SK-N-SH (cell line): ENCODE results near the gene NAALADL2. TPM values are rescaled to one million over a fixed set of nuclear protein-coding genes. Genes with fewer than 3 reads are reported as not detected.
"Not testable (repeated sequence)": the region's sequence is repeated elsewhere in the genome, so short reads cannot be mapped to it uniquely, and the experiment has no call there.

ENCODE experiments used
- CTCF ChIA-PET: fragments of 300-600, 350-600 bp; formaldehyde crosslinking; extraction: SDS; loops from one replicate; lab custom pipeline; 2021; lab: Yijun Ruan, JAX
- POLR2A ChIA-PET: fragments of 350-600 bp; sonication (Branson Sonifier 250); formaldehyde crosslinking; extraction: SDS; loops from one replicate; lab custom pipeline; 2020; ENCODE audit warnings: antibody characterized with exemption, inconsistent platforms; lab: Yijun Ruan, JAX
- DNase-seq: peaks from one replicate; pipeline ENCODE4 v3.0.0; 2012
- H2AFZ ChIP-seq: fragments of 200-600 bp; sonication (generic); 2 replicates; pipeline ENCODE4 v1.8.1; 2016; ENCODE audit warnings: antibody characterized with exemption, mild to moderate bottlenecking, low read depth
- H3F3A ChIP-seq: fragments of 200-600 bp; sonication (generic); replicated peaks from 2 replicates; pipeline ENCODE3; 2016; ENCODE audit warnings: antibody characterized with exemption, mild to moderate bottlenecking; ENCODE audit not compliant: insufficient read depth
- H3K27ac ChIP-seq, 2 experiments: fragments of 200-500 bp in 1 of 2; fragments of 200-600 bp in 1 of 2; sonication (Bioruptor generic) in 1 of 2; sonication (generic), shearing (Covaris generic) in 1 of 2; 2 replicates each; pipeline versions ENCODE4 v1.5.1 to v1.6.1; 2014 to 2016; ENCODE audit warnings: low read depth in 2 of 2, inconsistent platforms in 1 of 2, low read length in 1 of 2, mild to moderate bottlenecking in 1 of 2, mixed read lengths in 1 of 2
- H3K27me3 ChIP-seq: fragments of 200-600 bp; sonication (generic), shearing (Covaris generic); 2 replicates; pipeline ENCODE4 v1.6.1; 2016; ENCODE audit warnings: mixed run types; ENCODE audit not compliant: insufficient read depth
- H3K36me3 ChIP-seq, 2 experiments: fragments of 200-500 bp in 1 of 2; fragments of 200-600 bp in 1 of 2; sonication (Bioruptor generic) in 1 of 2; sonication (generic) in 1 of 2; replicated peaks in 1 of 2; 2 replicates each; pipeline versions ENCODE3 to v1.5.1; 2014 to 2016; ENCODE audit warnings: low read length in 1 of 2, mild to moderate bottlenecking in 1 of 2; ENCODE audit not compliant: insufficient read depth in 2 of 2, control insufficient read depth in 1 of 2
- H3K4me1 ChIP-seq, 2 experiments: fragments of 200-500 bp in 1 of 2; fragments of 200-600 bp in 1 of 2; sonication (Bioruptor generic) in 1 of 2; sonication (generic), shearing (Covaris generic) in 1 of 2; 2 replicates each; pipeline versions ENCODE4 v1.5.1 to v1.6.1; 2014 to 2016; ENCODE audit warnings: low read depth in 1 of 2, low read length in 1 of 2, mixed run types in 1 of 2; ENCODE audit not compliant: insufficient read depth in 2 of 2, control insufficient read depth in 1 of 2
- H3K4me2 ChIP-seq: fragments of 200-600 bp; sonication (generic), shearing (Covaris generic); 2 replicates; pipeline ENCODE4 v1.6.1; 2017; ENCODE audit warnings: mixed run types
- H3K4me3 ChIP-seq, 2 experiments: fragments of 200-500 bp in 1 of 2; fragments of 200-600 bp in 1 of 2; sonication (Bioruptor generic) in 1 of 2; sonication (generic), shearing (Covaris generic) in 1 of 2; 2 replicates each; pipeline versions ENCODE4 v1.5.1 to v1.8.1; 2014 to 2016; ENCODE audit warnings: low read depth in 2 of 2, inconsistent platforms in 1 of 2, low read length in 1 of 2, mild to moderate bottlenecking in 1 of 2, mixed read lengths in 1 of 2, moderate library complexity in 1 of 2
- H3K79me2 ChIP-seq: fragments of 200-600 bp; sonication (generic); 2 replicates; pipeline ENCODE4 v1.8.1; 2017; ENCODE audit warnings: mild to moderate bottlenecking; ENCODE audit not compliant: insufficient read depth
- H3K9ac ChIP-seq: fragments of 200-600 bp; sonication (generic); 2 replicates; pipeline ENCODE4 v1.6.1; 2017; ENCODE audit warnings: mixed run types
- H3K9me2 ChIP-seq: fragments of 200-600 bp; sonication (generic); 2 replicates; pipeline ENCODE4 v1.6.1; 2017; ENCODE audit warnings: mixed run types
- H3K9me3 ChIP-seq: fragments of 200-600 bp; sonication (generic); 2 replicates; pipeline ENCODE4 v1.6.1; 2017; ENCODE audit warnings: mixed run types, mild to moderate bottlenecking, moderate library complexity
- H4K20me1 ChIP-seq: fragments of 200-600 bp; sonication (generic); 2 replicates; pipeline ENCODE4 v1.6.1; 2017; ENCODE audit warnings: mild to moderate bottlenecking, mixed run types; ENCODE audit not compliant: insufficient read depth
- EZH2phosphoT487 ChIP-seq: fragments of 200-600 bp; sonication (generic); IDR thresholded peaks from 2 replicates; pipeline ENCODE4 v1.6.1; 2017; ENCODE audit warnings: low read depth, mixed run types, mild to moderate bottlenecking, antibody characterized with exemption, moderate library complexity, borderline replicate concordance
- GABPA ChIP-seq: IDR thresholded peaks from 2 replicates; pipeline ENCODE4 v1.4.0; 2012; ENCODE audit warnings: low read depth, mild to moderate bottlenecking
- MEF2A ChIP-seq: IDR thresholded peaks from 2 replicates; pipeline ENCODE4 v1.4.0; 2012; ENCODE audit warnings: low read depth, borderline replicate concordance
- NRF1 ChIP-seq: IDR thresholded peaks from 2 replicates; pipeline ENCODE4 v1.6.1; 2012; ENCODE audit warnings: low read depth, mild to moderate bottlenecking, low read length
- RCOR1 ChIP-seq: fragments of 150-350 bp; IDR thresholded peaks from 2 replicates; pipeline ENCODE4 v1.6.1; 2017; ENCODE audit warnings: antibody characterized with exemption, low read length
- RXRA ChIP-seq: IDR thresholded peaks from 2 replicates; pipeline ENCODE4 v1.4.0; 2012; ENCODE audit warnings: low read depth, mild to moderate bottlenecking, borderline replicate concordance
- SIN3A ChIP-seq: IDR thresholded peaks from 2 replicates; pipeline ENCODE4 v1.6.1; 2012; ENCODE audit warnings: low read depth, mild to moderate bottlenecking, low read length, moderate library complexity, borderline replicate concordance
- TAF1 ChIP-seq: IDR thresholded peaks from 2 replicates; pipeline ENCODE4 v1.6.1; 2012; ENCODE audit warnings: low read depth, mild to moderate bottlenecking, low read length, moderate library complexity, borderline replicate concordance
- WGBS: methylation state at CpG from one replicate; pipeline ENCODE4 v1.1.6; 2017; ENCODE audit warnings: low lambda C conversion rate; 5-methylcytosine and 5-hydroxymethylcytosine counted together
- polyA plus RNA-seq, 3 experiments: library from polyadenylated mRNA; depleted of rRNA; stranded (reverse); fragments of >200 nt; gene quantifications; 2 replicates each; pipeline ENCODE4 v1.2.3, GENCODE V29; 2012
- TF ChIP-seq, protein P1 (sequence below): fragments of 150-350 bp; IDR thresholded peaks from 2 replicates; pipeline ENCODE4 v1.6.1; 2016; ENCODE audit warnings: mild to moderate bottlenecking, low read depth, low read length
- TF ChIP-seq, protein P2 (sequence below): fragments of 200-600 bp; sonication (generic); IDR thresholded peaks from 2 replicates; pipeline ENCODE4 v1.6.1; 2017; ENCODE audit warnings: antibody characterized with exemption, mild to moderate bottlenecking, moderate library complexity

NAALADL2 gene
- polyA plus RNA-seq, 1 of the 3 experiments (the other 2 are of a cell fraction): 1.2 TPM

DNA sequence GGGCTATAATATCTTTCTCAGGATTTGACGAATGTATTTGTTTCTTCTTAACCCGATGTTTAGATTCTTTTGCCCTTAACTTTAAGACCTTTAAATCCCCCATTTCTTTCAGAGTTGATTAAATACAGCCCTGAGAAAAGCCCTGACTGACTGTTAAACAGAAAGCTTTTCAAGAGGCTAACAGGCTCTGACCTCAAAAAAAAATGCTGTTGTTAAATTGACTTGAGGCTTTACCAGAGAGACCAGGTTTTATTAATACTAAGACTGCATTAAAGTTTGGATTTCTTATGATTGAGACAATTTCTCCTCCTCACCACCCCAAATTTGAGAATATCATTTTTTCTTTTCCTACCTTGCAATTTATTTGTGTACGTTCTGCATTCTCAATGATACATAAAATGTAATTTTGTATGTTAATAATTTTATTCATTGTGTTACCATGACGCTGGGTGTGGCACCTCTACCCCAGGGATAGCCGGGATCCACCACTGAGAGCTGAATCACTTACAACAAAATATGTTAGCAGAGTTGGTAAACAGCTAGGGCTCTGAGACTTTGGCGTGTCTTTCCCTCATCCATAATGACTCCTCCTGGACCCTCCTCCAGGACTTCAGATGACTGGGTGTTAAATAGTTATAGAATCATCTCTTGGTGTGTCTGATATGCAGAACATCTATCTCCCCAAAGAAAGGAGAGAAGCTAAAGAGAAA lies 753.5 kb downstream of the NAALADL2 start (continued):
- TF ChIP-seq, protein P1, sequence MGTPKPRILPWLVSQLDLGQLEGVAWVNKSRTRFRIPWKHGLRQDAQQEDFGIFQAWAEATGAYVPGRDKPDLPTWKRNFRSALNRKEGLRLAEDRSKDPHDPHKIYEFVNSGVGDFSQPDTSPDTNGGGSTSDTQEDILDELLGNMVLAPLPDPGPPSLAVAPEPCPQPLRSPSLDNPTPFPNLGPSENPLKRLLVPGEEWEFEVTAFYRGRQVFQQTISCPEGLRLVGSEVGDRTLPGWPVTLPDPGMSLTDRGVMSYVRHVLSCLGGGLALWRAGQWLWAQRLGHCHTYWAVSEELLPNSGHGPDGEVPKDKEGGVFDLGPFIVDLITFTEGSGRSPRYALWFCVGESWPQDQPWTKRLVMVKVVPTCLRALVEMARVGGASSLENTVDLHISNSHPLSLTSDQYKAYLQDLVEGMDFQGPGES: no peak
- TF ChIP-seq MEF2A (no peak), RXRA (no peak)
- TF ChIP-seq, protein P2, sequence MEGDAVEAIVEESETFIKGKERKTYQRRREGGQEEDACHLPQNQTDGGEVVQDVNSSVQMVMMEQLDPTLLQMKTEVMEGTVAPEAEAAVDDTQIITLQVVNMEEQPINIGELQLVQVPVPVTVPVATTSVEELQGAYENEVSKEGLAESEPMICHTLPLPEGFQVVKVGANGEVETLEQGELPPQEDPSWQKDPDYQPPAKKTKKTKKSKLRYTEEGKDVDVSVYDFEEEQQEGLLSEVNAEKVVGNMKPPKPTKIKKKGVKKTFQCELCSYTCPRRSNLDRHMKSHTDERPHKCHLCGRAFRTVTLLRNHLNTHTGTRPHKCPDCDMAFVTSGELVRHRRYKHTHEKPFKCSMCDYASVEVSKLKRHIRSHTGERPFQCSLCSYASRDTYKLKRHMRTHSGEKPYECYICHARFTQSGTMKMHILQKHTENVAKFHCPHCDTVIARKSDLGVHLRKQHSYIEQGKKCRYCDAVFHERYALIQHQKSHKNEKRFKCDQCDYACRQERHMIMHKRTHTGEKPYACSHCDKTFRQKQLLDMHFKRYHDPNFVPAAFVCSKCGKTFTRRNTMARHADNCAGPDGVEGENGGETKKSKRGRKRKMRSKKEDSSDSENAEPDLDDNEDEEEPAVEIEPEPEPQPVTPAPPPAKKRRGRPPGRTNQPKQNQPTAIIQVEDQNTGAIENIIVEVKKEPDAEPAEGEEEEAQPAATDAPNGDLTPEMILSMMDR: no peak

GRCh38 chr3:175614107-175614506 lies 755.0 kb downstream of the NAALADL2 start:
- H3K9me2 ChIP-seq, H3K4me3 ChIP-seq, H3K4me1 ChIP-seq, H3F3A ChIP-seq, H4K20me1 ChIP-seq, POLR2A ChIA-PET, H2AFZ ChIP-seq, DNase-seq, H3K27me3 ChIP-seq, H3K9ac ChIP-seq, H3K27ac ChIP-seq, H3K4me2 ChIP-seq, H3K36me3 ChIP-seq, H3K9me3 ChIP-seq, H3K79me2 ChIP-seq: not testable (repeated sequence)
- CTCF ChIA-PET: interaction anchor here (0.6 kb wide), 1 partner anchor 1854 kb away, joined by 3 read pairs; no protein-coding TSS in a partner anchor
- WGBS: 92% methylated on average over 9 of the region's 9 CpGs

DNA sequence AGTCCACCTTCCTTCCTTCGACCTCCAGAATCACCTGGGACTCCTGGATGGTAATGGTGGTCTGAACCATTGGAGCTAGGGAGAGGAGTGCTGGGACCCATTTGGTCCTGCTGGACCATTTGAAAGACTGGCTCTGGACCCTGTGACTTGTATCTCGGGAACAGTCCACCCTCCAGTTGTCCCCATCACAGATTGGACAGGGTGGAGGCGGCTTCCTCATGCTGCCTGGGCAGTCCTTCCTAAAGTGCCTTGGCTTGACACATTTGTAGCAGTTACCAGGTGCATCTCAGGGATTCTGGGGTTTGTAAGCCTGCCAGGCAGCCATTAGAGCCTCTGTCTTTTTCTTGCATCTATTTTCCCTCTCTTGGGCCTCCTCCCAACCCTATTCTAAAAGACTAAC lies 758.1 kb downstream of the NAALADL2 start:
- Histone ChIP-seq H3F3A (no peaks in the 10 kb centered on the region), H3K4me3 (no peak overlapping the region), H3K27ac (no peak overlapping the region), H3K9ac (no peak overlapping the region), H4K20me1 (no peaks in the 10 kb centered on the region), H3K9me3 (no peaks in the 10 kb centered on the region), H3K27me3 (no peaks in the 10 kb centered on the region), H3K9me2 (no peaks in the 10 kb centered on the region), H3K4me2 (no peak overlapping the region), H3K36me3 (no peaks in the 10 kb centered on the region), H2AFZ (no peak overlapping the region), H3K4me1 (no peaks in the 10 kb centered on the region), H3K79me2 (no peaks in the 10 kb centered on the region)
- CTCF ChIA-PET: no interaction called here
- no peak for DNase-seq
- 59% methylated on average over 2 of the region's 3 CpGs for WGBS
- POLR2A ChIA-PET: no interaction called here
- no peak for TF ChIP-seq SIN3A

GRCh38 chr3:175619369-175619768 lies 760.2 kb downstream of the NAALADL2 start:
- Histone ChIP-seq H3K4me3 (no peak overlapping the region), H3K36me3 (no peaks in the 10 kb centered on the region), H3F3A (no peaks in the 10 kb centered on the region), H3K4me2 (no peak overlapping the region), H2AFZ (no peak overlapping the region), H3K9me3 (no peaks in the 10 kb centered on the region), H3K9ac (no peak overlapping the region), H4K20me1 (no peaks in the 10 kb centered on the region), H3K4me1 (no peaks in the 10 kb centered on the region), H3K27me3 (no peaks in the 10 kb centered on the region), H3K79me2 (no peaks in the 10 kb centered on the region), H3K9me2 (no peaks in the 10 kb centered on the region), H3K27ac (no peak overlapping the region)
- no peak for DNase-seq
- whole genome bisulfite sequencing: 60% methylated on average over 1 of the region's 1 CpG
- ChIA-PET CTCF (no interaction called here), POLR2A (no interaction called here)
- TF ChIP-seq TAF1 (no peak), RCOR1 (no peak), NRF1 (no peak), GABPA (no peak), EZH2phosphoT487 (no peak)
